NCI-H2107 (cell line): Measurements from ENCODE around the gene ARHGAP26.
"Not testable (repeated sequence)": the region's sequence is repeated elsewhere in the genome, so short reads cannot be mapped to it uniquely, and the experiment has no call there.

Experiments
- DNase-seq: peaks from one replicate; lab custom pipeline; 2025; lab: John Stamatoyannopoulos, UW

The ARHGAP26 gene

GRCh38 chr5:142982821-142983200 lies 212.6 kb downstream of the ARHGAP26 start:
- no peak for DNase-seq

GRCh38 chr5:142984011-142984410 lies 213.8 kb downstream of the ARHGAP26 start:
- DNase-seq: no peak

DNA sequence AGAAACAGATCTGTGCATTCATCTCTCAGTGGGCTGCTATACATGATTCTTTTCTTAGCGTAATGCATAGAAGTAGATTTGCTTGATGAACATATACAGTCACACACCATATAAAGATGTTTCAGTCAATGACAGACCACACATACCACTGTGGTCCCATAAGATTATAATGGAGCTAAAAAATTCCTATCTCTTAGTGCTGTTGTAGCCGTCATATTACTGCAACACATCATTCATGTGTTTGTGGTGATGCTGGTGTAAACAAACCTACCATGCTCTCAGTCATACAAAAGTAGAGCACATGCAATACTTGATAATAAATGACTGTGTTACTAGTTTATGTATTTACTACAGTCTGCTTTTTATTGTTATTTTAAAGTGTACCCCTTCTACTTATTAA lies 214.3 kb downstream of the ARHGAP26 start:
- no peak for DNase-seq

GRCh38 chr5:142989270-142989669 lies 219.1 kb downstream of the ARHGAP26 start:
- DNase-seq: not testable (repeated sequence)

DNA sequence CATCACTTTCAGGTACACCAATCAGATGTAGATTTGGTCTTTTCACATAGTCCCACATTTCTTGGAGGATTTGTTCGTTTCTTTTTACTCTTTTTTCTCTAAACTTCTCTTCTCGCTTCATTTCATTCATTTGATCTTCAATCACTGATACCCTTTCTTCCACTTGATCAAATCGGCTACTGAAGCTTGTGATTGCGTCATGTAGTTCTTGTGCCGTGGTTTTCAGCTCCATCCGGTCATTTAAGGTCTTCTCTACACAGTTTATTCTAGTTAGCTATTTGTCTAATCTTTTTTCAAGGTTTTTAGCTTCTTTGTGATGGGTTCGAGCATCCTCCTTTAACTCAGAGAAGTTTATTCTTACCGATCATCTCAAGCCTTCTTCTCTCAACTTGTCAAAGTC lies 219.9 kb downstream of the ARHGAP26 start:
- not testable (repeated sequence) for DNase-seq

GRCh38 chr5:142994218-142994617 lies 224.0 kb downstream of the ARHGAP26 start:
- DNase-seq: no peak

GRCh38 chr5:142995621-142996020 lies 225.4 kb downstream of the ARHGAP26 start:
- not testable (repeated sequence) for DNase-seq

GRCh38 chr5:142997591-142997990 lies 227.4 kb downstream of the ARHGAP26 start:
- no peak for DNase-seq

DNA sequence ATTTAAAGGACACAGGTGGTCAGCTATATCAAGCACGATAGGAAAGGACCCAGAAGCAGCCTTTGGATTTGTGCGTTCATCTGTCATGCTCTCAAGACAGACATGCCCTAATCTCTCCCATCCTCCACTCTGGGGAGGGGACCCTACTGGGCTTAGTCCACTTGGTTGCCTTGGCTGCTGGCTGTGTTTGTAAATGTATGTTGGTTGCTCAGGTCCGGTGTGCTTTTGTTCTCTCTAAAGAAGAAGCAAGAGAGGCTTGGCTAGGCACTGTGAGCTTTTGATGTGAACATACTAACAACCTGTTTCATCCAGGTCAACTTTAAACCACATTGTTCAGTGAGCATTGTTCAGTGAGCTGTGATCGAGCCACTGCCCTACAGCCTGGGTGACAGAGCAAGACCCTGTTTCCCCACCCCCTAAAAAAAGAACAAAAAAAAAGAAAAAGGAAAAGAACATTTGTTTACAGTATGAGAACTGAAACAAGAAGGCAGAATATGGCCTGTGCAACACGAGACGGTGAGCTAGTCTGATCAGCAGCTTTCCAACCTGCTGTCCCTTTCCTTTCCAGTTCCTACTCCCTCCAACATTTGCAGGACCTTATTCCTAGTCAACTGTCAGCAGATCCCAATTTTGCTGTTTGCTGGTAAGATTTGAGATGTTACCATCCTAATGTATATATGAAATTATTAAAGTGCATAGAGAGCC lies 228.3 kb downstream of the ARHGAP26 start:
- no peak for DNase-seq

DNA sequence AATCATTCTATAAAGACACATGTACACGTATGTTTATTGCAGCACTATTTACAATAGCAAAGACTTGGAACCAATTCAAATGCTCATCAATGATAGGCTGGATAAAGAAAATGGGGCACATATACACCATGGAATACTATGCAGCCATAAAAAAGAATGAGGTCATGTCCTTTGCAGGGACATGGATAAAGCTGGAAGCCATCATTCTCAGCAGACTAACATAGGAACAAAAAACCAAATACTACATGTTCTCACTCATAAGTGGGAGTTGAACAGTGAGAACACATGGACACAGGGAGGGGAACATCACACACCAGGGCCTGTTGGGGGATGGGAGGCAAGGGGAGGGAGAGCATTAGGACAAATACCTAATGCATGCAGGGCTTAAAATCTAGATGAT lies 230.4 kb downstream of the ARHGAP26 start:
- DNase-seq: not testable (repeated sequence)

- DNase-seq: no peak
Observed at GRCh38 chr5:143001764-143002351, 231.7 kb downstream of the ARHGAP26 start.

GRCh38 chr5:143002459-143003327 lies 232.5 kb downstream of the ARHGAP26 start:
- no peak for DNase-seq

DNA sequence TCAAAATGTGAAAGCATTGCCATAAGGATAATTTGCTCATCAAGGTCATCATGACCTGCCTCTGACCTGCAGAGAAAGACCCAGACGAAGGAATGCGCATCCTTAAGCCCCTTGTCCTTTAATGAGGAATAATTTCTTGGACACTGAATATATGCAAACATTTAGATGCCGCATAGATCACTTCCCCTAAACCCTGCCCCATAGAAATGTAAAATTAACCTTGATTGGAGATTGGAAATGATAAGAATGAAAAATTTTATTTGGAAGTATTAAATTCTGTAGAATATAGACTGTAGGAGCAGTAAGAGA lies 233.1 kb downstream of the ARHGAP26 start:
- no peak for DNase-seq

DNA sequence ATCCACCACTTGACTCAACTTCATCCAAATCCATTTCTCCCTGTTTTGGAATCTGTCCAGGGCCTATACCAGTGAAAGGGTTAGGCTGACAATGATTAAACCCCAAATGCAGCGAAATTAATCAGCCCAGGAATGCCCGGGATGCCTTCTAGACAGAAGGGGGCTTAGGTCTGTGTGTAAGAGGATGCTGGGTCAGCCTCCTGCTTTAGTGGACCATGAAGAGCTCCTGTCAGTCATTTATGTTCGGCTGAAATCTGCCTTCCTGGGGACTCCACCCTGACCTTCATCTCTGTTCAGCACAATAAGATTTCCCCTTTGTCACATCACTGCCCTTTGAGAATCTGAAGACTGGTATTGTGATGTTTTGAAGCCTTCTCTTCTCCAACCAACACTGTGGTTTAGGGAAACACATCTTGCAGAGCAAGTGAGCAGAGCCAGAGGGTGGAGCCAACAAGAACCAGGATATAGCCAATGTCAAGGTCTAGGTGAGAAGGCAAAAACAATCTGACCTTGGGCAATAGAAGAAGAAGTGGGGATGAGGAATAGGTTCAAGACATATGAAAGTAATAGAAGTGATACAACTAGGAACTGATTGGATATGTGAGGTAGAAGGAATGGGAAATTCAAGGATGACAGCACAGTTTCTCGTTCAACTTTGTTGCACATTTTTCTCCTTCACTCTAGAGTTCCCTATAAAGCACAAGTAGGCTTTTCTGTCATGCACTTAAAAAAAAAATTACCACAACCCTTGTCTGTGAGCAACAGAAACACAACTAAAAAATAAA lies 234.4 kb downstream of the ARHGAP26 start:
- DNase-seq: no peak

DNA sequence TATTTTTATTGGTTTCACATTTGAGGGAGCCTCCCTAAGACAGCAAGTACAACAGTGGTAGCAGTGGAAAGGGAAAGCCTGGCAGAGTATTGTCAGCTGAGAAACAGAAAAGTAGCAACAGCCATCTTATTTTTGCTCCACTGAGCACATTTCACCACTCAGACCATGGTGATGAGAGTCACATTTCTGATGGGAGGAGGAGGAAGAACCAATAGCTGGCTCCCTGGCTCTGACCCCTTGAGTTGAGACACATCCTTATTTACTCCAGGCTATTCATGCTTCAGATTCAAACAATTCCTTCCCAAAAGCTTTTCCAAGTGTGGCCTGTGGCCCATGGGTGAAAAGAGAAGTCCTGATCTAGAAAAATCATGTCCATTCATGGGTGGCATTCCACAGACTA lies 236.3 kb downstream of the ARHGAP26 start:
- DNase-seq: no peak

DNA sequence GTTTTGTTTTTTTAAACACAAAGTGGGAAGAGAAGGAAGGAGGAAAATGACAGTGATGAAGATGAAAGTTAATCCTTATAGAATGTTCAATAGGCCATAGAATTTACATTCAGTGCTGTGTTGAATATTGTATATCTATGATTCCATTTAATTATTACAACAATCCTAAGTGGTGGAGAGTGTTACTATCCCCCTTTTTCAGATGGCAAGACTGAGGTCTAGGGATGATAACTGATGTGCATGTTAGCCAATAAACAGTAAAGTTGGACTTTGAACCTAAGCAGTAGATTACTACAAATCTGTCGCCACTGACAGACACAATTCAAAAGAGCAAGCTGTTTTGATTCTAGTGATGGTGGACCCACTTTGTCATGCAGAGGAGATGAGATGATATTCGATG lies 237.9 kb downstream of the ARHGAP26 start:
- DNase-seq: no peak

DNA sequence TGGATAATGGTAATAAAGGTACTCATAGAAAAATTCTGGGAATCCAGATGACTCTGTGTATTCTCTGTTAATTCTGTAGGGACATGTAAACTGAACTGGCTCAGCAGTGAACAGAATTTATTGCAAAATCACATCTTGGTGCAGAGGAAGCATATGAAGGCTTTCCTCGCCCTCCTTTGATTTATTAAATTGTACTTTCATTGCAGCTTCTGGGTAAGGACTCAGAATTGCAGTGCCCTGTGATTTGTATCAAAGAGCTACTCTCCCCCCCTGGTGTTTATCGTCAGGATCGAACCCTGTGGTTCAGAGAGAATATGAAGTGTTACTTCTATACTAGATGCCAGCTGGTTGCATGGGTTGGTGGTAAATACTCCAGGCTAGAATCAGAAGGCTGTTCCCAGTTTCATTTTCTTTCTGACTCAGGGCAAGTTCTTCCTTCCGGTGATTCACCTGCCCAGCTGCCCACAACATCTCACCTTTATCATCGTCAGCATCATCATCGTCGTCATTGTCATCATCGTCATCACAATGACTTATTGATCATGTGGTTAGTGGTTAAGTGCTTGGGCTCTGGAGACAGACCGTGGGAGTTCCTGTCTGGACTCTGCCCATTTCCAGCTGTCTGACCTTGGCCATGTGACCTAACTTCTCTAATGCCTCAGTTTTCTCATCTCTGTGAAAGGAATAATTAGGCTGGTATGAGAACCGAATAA lies 238.8 kb downstream of the ARHGAP26 start:
- no peak for DNase-seq

DNA sequence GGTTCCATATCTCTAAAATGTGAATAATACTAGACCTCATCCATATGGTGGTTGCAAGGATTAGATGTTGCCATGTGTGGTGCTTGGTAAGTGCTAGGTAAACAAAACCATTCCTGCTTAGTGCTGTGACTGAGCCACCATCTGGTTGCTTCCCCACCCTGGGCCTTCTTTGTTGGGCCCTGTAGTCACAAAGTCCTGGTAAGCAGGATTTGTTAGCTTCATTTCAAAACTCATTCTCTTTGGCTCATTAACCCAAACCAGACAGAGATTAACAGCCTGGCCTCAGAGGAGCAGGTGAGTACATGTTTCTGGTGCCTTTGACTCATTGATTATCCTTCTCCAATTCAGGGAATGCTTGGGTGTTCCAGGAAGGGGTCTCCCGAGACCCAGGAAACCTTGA lies 240.2 kb downstream of the ARHGAP26 start:
- DNase-seq: no peak

GRCh38 chr5:143011585-143011984 lies 241.4 kb downstream of the ARHGAP26 start:
- no peak for DNase-seq

- no peak for DNase-seq
Observed at GRCh38 chr5:143013176-143013891, 243.2 kb downstream of the ARHGAP26 start.

- DNase-seq: no peak
Observed at GRCh38 chr5:143014017-143014651, 244.0 kb downstream of the ARHGAP26 start.
